ENCODE measurements around the gene ASIC1.

The ASIC1 gene

GRCh38 chr12:50085615-50086072 lies 28.2 kb downstream of the ASIC1 start:
- no peak for DNase-seq (ENCODE audit: low spot score)

GRCh38 chr12:50086148-50086547 lies 28.8 kb downstream of the ASIC1 start:
- no peak for DNase-seq (ENCODE audit: low spot score)

DNA sequence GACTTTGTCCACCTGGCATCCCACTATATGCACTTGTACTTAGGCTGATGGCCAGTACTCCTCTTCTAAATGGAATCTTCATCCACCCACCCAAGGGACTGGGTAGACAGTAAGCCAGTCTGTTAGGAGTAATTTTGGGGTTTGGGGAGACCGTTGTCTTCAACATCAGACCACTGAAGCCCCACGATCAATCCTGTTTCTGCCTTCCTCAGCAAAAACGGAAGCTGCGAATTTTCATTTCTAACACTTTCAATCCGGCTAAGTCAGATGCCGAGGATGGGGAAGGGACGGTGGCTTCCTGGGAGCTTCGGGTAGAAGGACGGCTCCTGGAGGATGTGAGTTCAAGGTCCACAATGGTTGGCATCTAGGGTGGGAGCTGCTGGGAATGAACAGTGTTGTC lies 29.8 kb downstream of the ASIC1 start:
- DNase-seq (ENCODE audit: low spot score) = no peak

GRCh38 chr12:50087995-50088394 lies 30.6 kb downstream of the ASIC1 start:
- peak; percentile 72 for DNase-seq (ENCODE audit: low spot score)

DNA sequence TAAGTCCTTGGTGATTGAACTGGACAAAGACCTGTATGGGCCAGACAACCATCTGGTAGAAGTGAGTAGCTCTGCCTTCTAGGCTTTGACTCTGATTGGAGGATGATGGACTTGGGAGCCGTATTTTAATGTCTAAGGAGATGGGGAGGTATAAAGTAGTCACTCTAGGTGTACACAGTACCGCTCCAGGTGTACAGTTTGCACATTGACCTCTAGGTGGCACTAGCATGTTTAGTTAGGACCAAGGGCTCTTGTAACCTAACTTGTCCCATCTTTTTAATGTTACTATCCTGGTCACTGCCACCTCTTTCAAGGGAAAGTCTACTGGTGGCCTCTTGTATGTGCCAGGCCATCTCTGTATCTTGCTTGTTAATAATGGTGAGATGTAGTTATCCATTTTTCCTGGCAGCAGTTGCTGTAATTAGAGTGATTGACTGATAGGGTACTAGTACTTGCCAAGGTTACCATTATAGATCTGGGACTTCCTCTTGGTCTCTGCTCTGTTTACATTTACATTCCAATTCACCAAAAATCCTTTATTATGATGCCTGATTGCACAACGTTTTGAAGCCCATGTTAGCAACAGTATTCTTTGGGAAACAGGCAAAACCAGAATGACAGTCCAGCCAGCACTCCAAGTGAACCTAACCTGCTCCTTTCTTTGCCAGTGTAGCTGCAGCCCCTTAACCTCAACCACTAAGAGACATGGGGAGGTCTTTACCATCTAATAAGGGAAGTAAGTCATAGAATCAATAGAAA lies 31.4 kb downstream of the ASIC1 start:
- peak; percentile 64 for DNase-seq (ENCODE audit: low spot score)

DNA sequence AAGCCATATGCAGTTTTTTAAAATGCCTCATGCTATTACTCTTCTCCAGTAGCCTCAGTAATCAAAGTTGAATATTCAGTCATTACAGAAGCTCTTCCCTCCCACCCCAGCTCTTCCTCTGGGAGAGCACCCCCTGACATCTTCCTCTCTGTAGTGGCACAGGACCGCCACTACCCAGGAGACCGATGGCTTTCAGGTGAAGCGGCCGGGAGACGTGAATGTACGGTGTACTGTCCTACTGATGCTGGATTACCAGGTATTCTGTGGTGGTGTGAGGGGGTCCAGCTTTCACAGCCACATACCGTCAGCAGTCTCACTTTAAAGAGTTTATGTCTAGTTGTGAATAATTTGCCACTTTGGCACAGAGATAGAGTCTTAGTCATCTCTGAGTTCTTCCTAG lies 32.3 kb downstream of the ASIC1 start:
- no peak for DNase-seq (ENCODE audit: low spot score)

DNA sequence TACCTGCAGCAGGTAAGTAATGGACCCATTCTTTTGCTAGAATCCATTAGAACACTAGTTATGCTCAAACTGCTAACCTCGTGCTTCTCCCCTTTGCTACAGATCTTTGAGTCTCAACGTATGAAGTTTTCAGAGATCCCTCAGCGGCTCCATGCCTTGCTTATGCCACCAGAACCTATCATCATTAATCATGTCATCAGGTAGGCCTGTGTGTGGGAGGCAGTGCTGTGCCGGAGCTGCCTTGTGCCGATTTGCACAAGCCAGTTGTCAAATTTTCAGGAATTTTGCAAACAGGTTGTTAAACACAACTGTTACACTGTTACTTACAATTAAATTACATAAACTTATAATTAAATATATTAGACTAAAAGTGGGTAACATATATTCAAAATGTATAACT lies 33.0 kb downstream of the ASIC1 start:
- no peak for DNase-seq (ENCODE audit: low spot score)

- no peak for DNase-seq (ENCODE audit: low spot score)
These were observed 40.6 kb downstream of the ASIC1 start for GRCh38 chr12:50097952-50098351.

GRCh38 chr12:50099302-50100008 lies 42.1 kb downstream of the ASIC1 start:
- no peak for DNase-seq (ENCODE audit: low spot score)

DNA sequence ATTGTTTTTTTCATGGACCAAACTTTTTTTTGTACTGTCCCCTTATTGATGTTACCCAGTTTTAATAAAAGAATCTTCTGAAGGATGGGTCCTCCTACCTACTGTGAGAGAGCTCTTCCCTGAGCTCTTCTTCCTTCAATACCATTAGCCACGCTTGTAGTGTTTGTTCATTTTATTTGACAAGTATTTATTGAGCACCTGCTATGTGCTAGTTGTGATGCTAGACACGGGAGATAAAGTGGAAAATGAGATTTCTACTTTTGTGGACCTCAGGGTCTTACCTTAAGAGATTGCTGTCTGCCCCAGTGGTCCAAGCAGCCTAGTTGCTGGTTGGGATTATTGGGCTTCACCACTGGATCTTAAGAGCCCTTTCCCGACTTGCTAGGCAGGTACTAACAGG lies 43.2 kb downstream of the ASIC1 start:
- DNase-seq (ENCODE audit: low spot score) = no peak

DNA sequence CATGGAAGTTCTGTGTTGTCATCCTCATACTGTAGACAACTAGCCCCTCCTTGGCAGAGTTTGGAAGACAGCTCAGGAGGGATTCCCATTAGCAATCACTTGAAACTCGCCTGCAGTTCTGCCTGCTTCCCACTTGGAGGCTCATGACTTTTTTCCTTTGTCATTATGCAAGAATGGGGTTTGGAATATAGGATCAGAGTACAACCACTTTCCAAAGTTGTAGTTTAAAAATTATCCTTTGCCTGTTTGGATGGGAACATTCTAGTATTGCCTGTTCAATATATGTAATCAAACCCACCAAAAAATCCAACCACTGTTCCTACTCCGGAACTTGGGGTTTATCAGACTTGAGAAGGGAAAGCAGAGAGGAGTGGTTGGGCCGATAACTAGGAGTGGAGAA lies 44.3 kb downstream of the ASIC1 start:
- peak; percentile 78 for DNase-seq (ENCODE audit: low spot score)

DNA sequence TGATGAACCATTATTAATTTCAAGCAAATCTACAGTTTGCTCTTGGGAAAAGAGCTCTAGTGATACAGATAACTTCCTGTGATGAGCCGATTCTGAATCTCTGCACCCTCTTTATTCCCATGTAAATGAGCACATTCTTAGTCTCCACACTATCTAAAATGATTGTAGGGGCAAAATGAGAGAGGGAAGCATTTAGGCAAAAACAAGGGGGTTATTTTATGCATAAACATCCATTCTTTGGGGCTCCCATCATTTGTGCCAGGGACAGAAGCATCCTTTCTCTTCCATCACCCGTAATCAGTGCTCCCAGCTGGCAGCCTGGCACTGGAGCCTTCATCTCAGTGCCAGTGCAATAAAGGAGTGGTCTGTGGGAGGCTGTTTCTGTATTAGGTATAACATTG lies 44.7 kb downstream of the ASIC1 start:
- DNase-seq (ENCODE audit: low spot score) = no peak

GRCh38 chr12:50102646-50103309 lies 45.4 kb downstream of the ASIC1 start:
- no peak for DNase-seq (ENCODE audit: low spot score)

- no peak for DNase-seq (ENCODE audit: low spot score)
These were observed 46.0 kb downstream of the ASIC1 start for GRCh38 chr12:50103351-50103750.

- DNase-seq (ENCODE audit: low spot score) = no peak
These were observed 46.4 kb downstream of the ASIC1 start, which contains the start of gene GPD1 for GRCh38 chr12:50103767-50104321. GPD1 (plus strand) TSS chr12:50104008; CDS start chr12:50104051, 43 bp downstream.

DNA sequence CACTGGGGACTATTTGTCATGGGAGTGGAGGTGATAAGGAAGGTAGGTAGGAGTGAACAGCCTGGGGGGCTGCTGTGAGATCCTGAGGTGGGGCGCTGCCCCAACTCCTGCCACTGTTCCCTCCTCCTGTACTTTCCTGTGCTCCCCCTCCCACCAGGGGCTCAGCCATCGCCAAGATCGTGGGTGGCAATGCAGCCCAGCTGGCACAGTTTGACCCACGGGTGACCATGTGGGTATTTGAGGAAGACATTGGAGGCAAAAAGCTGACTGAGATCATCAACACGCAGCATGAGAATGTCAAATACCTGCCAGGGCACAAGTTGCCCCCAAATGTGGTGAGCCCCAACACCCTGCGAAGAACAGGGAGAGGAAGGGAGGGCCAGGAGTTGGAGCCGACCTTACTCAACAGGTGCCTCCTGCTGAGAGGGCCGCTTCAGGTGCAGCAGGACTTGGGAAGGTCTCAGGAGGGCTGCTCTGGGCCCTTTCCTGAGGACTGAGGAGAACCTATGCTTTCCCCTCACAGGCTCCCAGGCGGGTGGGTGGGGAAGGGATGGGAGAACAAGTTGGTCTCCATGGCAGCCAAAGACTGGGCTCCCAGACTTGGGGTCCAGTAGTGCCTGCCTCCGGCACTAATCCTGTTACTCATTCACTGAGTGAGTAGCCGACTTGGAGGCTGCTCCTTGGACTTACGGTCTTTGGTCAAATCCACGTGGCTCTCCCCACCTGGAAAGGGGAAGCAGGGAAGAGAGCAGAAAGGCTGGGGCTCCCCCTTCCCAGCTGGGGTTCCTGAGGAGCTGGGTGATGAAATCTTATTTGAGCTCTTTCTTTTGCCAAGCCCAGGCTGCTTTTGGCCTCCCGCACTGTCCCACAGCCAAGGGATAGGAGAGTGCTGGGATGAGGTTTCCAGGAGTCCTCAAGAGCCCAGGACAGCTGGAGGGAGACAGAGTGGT lies 47.3 kb downstream of the ASIC1 start:
- DNase-seq (ENCODE audit: low spot score) = no peak

DNA sequence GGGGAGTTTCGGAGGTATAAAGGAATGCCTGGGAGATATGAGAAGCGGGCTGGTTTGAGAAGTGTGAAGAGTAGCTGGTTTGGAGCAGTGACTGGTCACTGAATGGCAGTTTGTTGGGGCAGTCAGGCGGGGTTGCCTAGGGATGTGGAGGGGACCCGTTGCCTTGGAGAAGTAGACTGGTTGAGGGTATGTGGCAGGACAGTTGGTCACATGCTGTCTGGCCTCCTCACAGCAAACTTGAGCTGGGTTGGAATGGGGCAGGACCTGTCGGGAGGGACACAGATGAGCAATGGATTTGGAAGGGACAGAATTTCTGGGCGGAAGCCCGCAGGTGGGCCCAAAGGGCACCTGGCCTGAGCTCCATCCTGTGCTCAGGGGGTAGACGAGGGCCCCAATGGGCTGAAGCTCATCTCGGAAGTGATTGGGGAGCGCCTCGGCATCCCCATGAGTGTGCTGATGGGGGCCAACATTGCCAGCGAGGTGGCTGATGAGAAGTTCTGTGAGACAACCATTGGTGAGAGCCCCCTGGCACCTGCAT lies 48.6 kb downstream of the ASIC1 start:
- no peak for DNase-seq (ENCODE audit: low spot score)

- DNase-seq (ENCODE audit: low spot score) = no peak
These were observed 49.5 kb downstream of the ASIC1 start for GRCh38 chr12:50106907-50107306.

DNA sequence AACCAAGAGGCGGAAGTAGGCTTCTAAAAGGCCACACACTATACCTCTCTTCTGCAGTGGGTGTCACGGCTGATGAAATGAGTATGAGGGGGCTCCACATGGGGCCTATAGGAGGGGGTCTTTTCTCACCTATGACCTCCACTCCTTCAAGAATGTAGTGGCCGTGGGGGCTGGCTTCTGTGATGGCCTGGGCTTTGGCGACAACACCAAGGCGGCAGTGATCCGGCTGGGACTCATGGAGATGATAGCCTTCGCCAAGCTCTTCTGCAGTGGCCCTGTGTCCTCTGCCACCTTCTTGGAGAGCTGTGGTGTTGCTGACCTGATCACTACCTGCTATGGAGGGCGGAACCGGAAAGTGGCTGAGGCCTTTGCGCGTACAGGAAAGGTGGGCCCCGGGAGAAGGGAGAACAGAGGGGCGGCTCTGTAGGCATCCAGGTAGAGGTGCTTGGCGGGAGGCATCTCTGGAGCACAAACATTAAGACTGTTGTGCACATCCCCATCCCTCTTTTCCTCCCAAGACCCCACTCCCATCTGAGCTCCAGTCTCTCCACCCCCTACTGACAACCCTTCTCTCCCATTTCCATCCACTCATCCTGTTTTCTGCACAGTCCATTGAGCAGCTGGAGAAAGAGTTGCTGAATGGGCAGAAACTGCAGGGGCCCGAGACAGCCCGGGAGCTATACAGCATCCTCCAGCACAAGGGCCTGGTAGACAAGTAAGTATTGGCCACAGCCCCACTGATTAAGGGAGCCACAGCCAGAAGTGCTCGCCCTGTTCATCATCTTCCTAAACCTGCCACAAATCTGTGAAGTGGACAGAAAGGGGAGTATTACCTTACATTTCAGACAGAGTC lies 50.2 kb downstream of the ASIC1 start:
- no peak for DNase-seq (ENCODE audit: low spot score)

DNA sequence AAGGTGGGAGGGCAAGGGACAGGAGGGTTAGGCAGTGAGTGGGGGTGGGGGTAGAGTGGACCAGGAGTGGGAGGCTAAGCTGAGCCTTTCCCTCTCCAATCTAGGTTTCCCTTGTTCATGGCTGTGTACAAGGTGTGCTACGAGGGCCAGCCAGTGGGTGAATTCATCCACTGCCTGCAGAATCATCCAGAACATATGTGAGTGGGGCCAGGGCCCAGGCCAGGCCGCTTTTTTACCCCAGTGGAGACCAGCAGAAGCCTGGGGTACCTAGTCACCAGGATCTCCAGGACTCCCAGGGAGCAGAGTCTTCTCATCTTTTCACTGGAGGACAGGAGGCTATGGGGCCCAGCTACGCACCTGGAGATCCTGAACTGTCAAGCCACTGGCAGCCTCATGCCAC lies 51.9 kb downstream of the ASIC1 start:
- DNase-seq (ENCODE audit: low spot score) = no peak

Measured in RKO (cell line).